ENCODE data around the gene TIPARP. TPM values are rescaled to one million over a fixed set of nuclear protein-coding genes. Genes with fewer than 3 reads are reported as not detected.

The TIPARP gene
- total RNA-seq, 3 donors from 2014 or later (not counting 1 experiment from before 2014, with no cell fraction given) = 129 to 249 (median 147) TPM

- no peak for DNase-seq
- Histone ChIP-seq H3K4me3 (ENCODE audit: low read length) (no peak overlapping the region), H3K27ac (ENCODE audit: low read length) (no peak overlapping the region), H3K4me1 (ENCODE audit: control insufficient read depth, insufficient read depth, low read length) (no peaks in the 10 kb centered on the region), H3K9me3 (ENCODE audit: control insufficient read depth, insufficient read depth, low read length) (no peaks in the 10 kb centered on the region), H3K27me3 (ENCODE audit: control insufficient read depth, insufficient read depth, low read length) (no peaks in the 10 kb centered on the region), H3K36me3 (ENCODE audit: control insufficient read depth, insufficient read depth, low read length) (no peaks in the 10 kb centered on the region)
- no peak for ATAC-seq
- WGBS (ENCODE audit: insufficient coverage) = 82% methylated on average over 2 of the region's 2 CpGs
- no peaks in the 10 kb centered on the region for H3K36me3 Mint-ChIP-seq
- TF ChIP-seq, protein P1, sequence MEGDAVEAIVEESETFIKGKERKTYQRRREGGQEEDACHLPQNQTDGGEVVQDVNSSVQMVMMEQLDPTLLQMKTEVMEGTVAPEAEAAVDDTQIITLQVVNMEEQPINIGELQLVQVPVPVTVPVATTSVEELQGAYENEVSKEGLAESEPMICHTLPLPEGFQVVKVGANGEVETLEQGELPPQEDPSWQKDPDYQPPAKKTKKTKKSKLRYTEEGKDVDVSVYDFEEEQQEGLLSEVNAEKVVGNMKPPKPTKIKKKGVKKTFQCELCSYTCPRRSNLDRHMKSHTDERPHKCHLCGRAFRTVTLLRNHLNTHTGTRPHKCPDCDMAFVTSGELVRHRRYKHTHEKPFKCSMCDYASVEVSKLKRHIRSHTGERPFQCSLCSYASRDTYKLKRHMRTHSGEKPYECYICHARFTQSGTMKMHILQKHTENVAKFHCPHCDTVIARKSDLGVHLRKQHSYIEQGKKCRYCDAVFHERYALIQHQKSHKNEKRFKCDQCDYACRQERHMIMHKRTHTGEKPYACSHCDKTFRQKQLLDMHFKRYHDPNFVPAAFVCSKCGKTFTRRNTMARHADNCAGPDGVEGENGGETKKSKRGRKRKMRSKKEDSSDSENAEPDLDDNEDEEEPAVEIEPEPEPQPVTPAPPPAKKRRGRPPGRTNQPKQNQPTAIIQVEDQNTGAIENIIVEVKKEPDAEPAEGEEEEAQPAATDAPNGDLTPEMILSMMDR (IDR thresholded peaks at IDR 0.05) = no peak
- no peaks in the 10 kb centered on the region for H3K27me3 Mint-ChIP-seq (ENCODE audit: low read depth in 2 of 2)
- H3K4me3 Mint-ChIP-seq = no peak overlapping the region
- intact Hi-C loops (cut with micrococcal nuclease) = no loop called here
- no peaks in the 10 kb centered on the region for H3K9me3 Mint-ChIP-seq
- peaks cover 0 to 1% of the 10 kb centered on the region in 2 donors for H3K4me1 Mint-ChIP-seq
- H3K27ac Mint-ChIP-seq = no peak overlapping the region
Observed at GRCh38 chr3:156723182-156723619, 48.8 kb downstream of the TIPARP start.

DNA sequence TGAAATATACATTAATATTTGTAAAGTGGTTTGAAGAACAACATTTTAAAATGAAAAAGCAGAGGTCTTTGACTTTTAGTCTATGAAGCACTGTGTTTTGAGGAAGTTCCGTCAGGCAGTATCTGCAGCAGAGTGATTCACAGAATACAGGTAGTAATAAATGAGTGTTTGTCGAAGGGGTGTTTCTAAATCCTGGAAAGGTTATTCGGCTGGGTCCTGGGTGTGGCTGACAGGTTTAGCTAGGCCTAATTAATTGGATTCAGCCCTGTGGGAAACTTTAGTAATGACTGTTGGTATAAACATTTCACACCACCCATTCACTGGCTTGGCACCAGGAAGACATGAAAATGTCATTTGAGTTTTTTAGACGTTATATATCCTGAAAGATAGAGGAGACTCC is 51.3 kb downstream of the TIPARP start:
- H3K27ac ChIP-seq (ENCODE audit: low read length) = no peak overlapping the region
- no peaks in the 10 kb centered on the region for H3K36me3 Mint-ChIP-seq
- 56% methylated on average over 4 of the region's 4 CpGs for WGBS (ENCODE audit: insufficient coverage)
- no peaks in the 10 kb centered on the region for H3K27me3 ChIP-seq (ENCODE audit: control insufficient read depth, insufficient read depth, low read length)
- H3K4me3 Mint-ChIP-seq = no peak overlapping the region
- H3K4me1 Mint-ChIP-seq = no peaks in the 10 kb centered on the region
- no peaks in the 10 kb centered on the region for H3K9me3 Mint-ChIP-seq
- DNase-seq (no peak), ATAC-seq (no peak)
- H3K4me1 ChIP-seq (ENCODE audit: control insufficient read depth, insufficient read depth, low read length) = no peaks in the 10 kb centered on the region
- intact Hi-C loops (cut with micrococcal nuclease) = no loop called here
- TF ChIP-seq, protein P1 (IDR thresholded peaks at IDR 0.05) = no peak
- no peaks in the 10 kb centered on the region for H3K36me3 ChIP-seq (ENCODE audit: control insufficient read depth, insufficient read depth, low read length)
- H3K4me3 ChIP-seq (ENCODE audit: low read length) = no peak overlapping the region
- H3K27me3 Mint-ChIP-seq (ENCODE audit: low read depth in 2 of 2) = no peaks in the 10 kb centered on the region
- H3K27ac Mint-ChIP-seq = no peak overlapping the region
- H3K9me3 ChIP-seq (ENCODE audit: control insufficient read depth, insufficient read depth, low read length) = no peaks in the 10 kb centered on the region

GRCh38 chr3:156726456-156726855 is 52.1 kb downstream of the TIPARP start:
- H3K4me1 ChIP-seq (ENCODE audit: control insufficient read depth, insufficient read depth, low read length) = no peaks in the 10 kb centered on the region
- H3K4me3 ChIP-seq (ENCODE audit: low read length) = no peak overlapping the region
- no peak for DNase-seq
- no peaks in the 10 kb centered on the region for H3K9me3 ChIP-seq (ENCODE audit: control insufficient read depth, insufficient read depth, low read length)
- intact Hi-C loops (cut with micrococcal nuclease) = no loop called here
- H3K27me3 ChIP-seq (ENCODE audit: control insufficient read depth, insufficient read depth, low read length) = no peaks in the 10 kb centered on the region
- no peaks in the 10 kb centered on the region for H3K9me3 Mint-ChIP-seq
- no peak overlapping the region for H3K27ac Mint-ChIP-seq
- 100% methylated on average over 1 of the region's 1 CpG for WGBS (ENCODE audit: insufficient coverage)
- no peaks in the 10 kb centered on the region for H3K36me3 ChIP-seq (ENCODE audit: control insufficient read depth, insufficient read depth, low read length)
- ATAC-seq = no peak
- no peaks in the 10 kb centered on the region for H3K27me3 Mint-ChIP-seq (ENCODE audit: low read depth in 2 of 2)
- no peak overlapping the region for H3K4me3 Mint-ChIP-seq
- H3K36me3 Mint-ChIP-seq = no peaks in the 10 kb centered on the region
- H3K27ac ChIP-seq (ENCODE audit: low read length) = no peak overlapping the region
- H3K4me1 Mint-ChIP-seq = no peaks in the 10 kb centered on the region
- TF ChIP-seq, protein P1 (IDR thresholded peaks at IDR 0.05) = no peak

DNA sequence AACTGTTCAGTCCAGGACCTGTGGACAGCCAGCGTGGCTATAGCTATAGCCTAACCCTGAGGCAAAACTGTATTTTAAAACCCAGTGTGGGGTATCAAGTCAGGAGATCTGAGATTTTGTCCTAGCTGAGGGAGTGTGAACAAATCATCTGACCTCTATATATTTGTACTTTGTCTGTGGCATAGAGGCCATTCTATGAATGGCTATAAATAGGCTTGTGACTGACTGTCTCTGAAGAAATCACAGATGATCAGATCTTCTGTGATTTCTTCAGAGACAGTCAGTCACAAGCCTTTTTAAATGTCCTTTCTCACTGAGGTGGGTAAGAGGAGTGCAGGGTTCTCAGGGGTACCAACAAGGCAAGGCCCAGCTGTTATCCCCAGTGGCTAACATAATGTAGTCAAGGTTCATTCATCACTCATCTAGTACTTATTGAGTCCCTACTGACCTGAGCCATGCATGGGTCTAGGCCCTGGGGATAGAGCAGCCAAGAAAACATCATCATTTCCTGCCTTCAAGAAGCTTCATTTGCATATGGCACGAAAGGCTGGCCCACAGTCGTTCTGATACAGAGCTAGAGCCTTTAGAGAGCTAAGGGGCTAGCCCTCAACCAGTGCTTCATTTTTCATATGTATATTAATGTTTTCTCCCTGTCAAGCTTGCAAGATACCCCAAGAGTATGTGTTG is 53.3 kb downstream of the TIPARP start:
- intact Hi-C loops (cut with micrococcal nuclease) = no loop called here

More for the DNA sequence above, 53.3 kb downstream of the TIPARP start:
- H3K36me3 ChIP-seq (ENCODE audit: control insufficient read depth, insufficient read depth, low read length) = no peaks in the 10 kb centered on the region
- no peak overlapping the region for H3K4me3 ChIP-seq (ENCODE audit: low read length)
- no peak overlapping the region for H3K27ac ChIP-seq (ENCODE audit: low read length)
- no peaks in the 10 kb centered on the region for H3K4me1 ChIP-seq (ENCODE audit: control insufficient read depth, insufficient read depth, low read length)
- 74% methylated on average over 3 of the region's 3 CpGs for WGBS (ENCODE audit: insufficient coverage)
- no peak for DNase-seq
- no peaks in the 10 kb centered on the region for H3K9me3 Mint-ChIP-seq
- H3K27me3 ChIP-seq (ENCODE audit: control insufficient read depth, insufficient read depth, low read length) = no peaks in the 10 kb centered on the region
- no peak for ATAC-seq
- no peak overlapping the region for H3K4me3 Mint-ChIP-seq
- no peaks in the 10 kb centered on the region for H3K36me3 Mint-ChIP-seq
- no peaks in the 10 kb centered on the region for H3K4me1 Mint-ChIP-seq
- TF ChIP-seq, protein P1 (IDR thresholded peaks at IDR 0.05) = no peak
- no peaks in the 10 kb centered on the region for H3K9me3 ChIP-seq (ENCODE audit: control insufficient read depth, insufficient read depth, low read length)
- H3K27me3 Mint-ChIP-seq (ENCODE audit: low read depth in 2 of 2) = no peaks in the 10 kb centered on the region
- H3K27ac Mint-ChIP-seq = no peak overlapping the region
